HG02642 (cell line): ENCODE results near the gene GABPB1.
"Not testable (repeated sequence)": the region's sequence is repeated elsewhere in the genome, so short reads cannot be mapped to it uniquely, and the experiment has no call there.

Experiments
- ATAC-seq: cut with Tn5 transposase; IDR thresholded peaks from one replicate; pipeline ENCODE4 v1.9.1; 2021; ENCODE audit warnings: mild to moderate bottlenecking; ENCODE audit not compliant: unreplicated experiment, poor library complexity

GABPB1 gene

DNA sequence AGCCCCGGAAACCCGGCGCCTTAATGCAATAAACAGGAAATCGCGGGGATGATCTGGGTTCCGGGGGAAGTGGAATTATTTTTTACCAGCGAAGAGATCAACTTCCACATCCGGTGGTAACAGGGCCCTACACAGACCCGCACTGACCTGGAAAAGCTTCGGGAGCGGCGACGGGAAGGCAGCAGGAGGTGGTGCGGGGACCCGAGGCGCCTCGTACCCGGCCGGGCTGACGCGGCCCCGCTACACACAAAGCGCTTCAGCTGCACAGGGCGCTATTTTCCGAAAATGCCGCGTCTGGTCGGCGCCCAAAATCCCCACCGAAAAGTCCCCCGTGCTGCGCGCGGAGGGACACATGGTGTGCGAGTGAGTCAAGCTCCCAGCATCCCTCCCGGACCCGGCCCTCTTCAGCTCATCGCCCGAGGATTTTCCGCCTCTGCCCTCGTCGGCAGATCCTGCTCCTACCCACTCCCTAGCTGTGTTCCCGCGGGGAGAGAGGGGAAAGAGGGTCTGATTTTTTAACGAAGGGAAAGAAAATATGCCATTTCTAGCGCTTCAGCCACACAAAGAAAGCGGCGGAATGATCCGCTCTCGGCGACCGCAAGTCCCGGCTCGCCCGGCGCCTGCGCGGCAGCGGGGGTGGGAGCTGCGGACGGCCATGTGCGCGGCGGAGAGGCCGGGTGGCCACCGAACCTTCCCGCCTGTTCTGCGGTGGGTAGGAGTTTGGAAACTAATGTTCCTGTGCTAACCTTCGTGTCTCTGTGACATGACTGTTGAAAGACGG, at the start of gene GABPB1:
Gene GABPB1, minus strand, starts transcription at position 361 of the 781 bp plus-strand sequence. CDS start 45,400 bp downstream, outside the sequence.
- peak; percentile 56 for ATAC-seq

DNA sequence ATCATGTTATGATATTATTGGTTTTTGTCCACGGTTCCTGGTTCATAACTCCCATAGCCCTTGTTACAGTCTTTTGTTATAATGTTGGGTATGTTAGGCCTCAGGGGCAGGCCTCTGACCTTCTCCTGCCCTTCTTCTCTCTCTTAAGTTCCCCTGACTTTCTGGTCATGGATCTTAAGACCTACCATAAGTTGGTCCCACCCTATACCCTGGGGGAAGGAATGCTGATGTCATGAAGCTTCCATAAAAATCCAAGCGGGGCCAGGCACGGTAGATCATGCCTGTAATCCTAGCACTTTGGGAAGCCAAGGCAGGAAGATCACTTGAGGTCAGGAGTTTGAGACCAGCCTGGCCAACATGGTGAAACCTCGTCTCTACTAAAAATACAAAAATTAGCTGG, 36.6 kb upstream of the GABPB1 start:
- not testable (repeated sequence) for ATAC-seq

DNA sequence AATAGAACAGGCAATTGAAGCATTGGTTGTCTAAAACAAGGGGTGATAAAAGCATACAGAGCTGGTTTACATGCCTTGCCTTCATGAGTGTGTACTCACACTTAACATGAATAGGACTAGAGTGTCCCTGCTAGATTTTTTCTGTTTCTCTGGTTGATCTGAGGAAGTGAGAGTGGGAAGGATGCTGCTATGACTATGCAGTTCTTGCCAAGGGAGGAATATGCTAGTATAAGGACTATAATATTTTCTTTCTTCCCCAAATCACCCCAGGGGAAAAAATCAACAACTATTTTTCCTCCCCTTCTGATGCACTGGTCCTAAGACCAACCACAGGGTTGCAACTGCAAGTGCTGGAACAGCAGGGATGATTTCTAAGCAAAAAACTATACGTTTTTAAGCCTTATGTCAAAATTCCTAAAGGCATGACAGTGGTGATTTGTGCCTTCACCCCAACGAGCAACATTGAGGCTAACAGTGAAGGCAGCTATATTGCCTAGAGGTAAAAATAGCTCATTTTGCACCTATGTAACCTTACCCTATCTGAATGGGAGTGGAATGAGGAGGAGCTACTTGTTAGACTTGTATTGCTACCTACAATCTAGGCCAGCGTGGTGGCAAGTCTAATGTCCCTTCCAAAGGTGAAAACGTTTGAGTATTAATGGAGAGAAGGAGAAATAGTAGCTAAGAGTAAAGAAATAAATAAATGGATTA, 35.7 kb upstream of the GABPB1 start:
- peak; percentile 91 for ATAC-seq

DNA sequence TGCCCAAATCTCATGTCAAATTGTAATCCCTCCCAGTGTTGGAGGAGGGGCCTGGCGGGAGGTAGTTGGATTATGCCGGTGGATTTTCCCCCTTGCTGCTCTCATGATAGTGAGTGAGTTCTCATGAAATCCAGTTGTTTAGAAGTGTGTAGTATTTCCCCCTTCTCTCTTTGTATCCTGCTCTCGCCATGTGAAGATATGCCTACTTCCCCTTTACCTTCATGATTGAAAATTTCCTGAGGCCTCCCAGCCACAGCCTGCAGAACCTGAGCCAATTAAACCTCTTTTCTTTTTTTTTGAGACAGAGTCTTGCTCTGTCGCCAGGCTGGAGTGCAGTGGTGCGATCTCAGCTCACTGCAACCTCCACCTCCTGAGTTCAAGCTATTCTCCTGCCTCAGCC, 27.4 kb upstream of the GABPB1 start:
- not testable (repeated sequence) for ATAC-seq

GRCh38 chr15:50381438-50381837, 26.4 kb upstream of the GABPB1 start:
- no peak for ATAC-seq

DNA sequence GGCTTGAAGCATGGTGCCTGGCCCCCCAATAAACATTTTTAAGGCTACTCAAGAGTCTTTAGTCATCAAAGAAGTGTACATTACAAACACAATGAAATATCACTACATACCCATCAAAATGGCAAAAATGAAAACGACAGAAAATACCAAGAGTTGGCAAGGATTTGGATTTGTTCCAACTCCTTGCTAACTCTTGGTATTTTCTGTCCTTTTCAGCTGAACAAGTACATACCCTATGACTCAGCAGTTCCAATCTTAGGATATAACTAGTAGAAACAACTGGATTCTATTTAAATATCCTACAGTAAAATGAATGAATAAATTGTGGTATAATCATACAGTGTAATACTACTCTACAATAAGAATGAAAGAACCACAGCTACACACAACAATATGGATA, 25.1 kb upstream of the GABPB1 start:
- ATAC-seq = no peak

DNA sequence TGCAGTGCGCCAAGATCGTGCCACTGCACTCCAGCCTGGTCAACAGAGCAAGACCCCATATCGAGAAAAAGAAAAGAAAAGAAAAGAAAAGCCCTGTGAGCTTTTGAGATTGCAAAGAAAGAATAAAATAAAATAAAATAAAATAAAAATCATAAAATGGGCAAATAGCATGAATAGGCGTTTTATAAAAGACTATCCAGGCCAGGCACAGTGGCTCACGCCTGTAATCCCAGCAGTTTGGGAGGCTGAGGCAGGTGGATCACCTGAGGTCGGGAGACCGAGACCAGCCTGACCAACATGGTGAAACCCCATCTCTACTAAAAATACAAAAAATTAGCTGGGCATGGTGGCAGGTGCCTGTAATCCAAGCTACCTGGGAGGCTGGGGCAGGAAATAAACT, 24.4 kb upstream of the GABPB1 start:
- ATAC-seq = not testable (repeated sequence)

GRCh38 chr15:50378776-50379175, 23.8 kb upstream of the GABPB1 start:
- ATAC-seq = no peak

DNA sequence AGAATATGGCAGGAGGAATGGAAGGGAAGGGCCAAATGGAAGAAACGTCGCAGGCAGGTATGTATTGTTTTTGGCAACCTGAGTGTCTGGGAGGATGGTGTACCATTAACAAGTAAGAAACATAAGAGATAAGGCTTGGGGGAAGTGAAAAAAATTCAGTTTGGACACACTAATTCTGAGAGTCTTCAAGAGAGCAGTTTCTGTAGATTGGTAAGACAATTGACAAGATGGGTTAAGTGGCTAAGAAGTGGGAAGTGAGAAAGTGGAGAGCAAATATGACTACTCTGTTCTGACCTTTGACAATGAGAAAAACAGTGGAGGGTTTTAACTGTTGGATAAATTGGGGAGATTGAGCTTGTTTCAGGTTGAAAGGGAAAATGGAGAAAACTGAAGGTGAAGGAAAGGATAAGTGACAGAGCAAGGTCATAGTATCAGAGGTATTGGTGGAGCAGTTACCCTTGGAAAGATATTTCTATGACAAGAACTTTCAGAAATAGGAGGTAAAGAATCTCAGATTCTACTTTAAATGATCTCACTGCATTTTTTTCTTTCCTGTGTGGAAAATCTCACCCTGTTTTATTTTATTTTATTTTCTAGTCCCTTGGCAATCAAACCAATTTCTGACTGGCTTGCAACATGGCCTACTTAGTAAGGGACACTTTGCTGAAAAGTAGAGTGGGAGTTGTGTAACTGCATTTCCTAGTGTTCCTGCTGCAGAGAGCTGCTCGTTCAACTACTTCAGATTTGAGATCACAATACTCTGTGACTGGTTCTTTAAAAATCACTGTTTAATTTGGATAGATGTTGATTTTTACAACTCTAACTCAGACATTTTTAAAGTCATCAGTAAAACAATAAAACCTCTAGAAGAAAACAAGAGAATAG, 23.1 kb upstream of the GABPB1 start:
- ATAC-seq = peak; percentile 98

- ATAC-seq = not testable (repeated sequence)
These were observed 14.6 kb upstream of the GABPB1 start for GRCh38 chr15:50369564-50369963.

- ATAC-seq = no peak
These were observed 11.0 kb upstream of the GABPB1 start for GRCh38 chr15:50365971-50366370.

DNA sequence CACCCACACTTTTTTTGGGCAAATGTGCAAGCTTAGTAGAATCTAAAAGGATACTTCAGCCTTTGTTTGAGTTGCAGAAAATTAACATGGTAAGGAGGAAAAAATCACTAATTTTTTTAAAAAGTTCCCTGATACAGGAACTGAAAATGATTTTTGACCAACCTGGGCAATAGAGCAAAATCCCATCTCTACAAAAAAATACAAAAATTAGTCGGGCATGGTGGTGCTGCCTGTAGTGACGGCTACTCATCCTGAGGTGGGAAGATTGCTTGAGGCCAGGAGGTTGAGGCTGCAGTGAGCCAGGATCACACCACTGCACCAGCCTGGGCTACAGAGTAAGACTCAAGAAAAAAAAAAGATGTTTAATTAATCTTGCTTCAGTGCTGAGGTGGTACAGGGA, 10.6 kb upstream of the GABPB1 start:
- ATAC-seq = no peak

DNA sequence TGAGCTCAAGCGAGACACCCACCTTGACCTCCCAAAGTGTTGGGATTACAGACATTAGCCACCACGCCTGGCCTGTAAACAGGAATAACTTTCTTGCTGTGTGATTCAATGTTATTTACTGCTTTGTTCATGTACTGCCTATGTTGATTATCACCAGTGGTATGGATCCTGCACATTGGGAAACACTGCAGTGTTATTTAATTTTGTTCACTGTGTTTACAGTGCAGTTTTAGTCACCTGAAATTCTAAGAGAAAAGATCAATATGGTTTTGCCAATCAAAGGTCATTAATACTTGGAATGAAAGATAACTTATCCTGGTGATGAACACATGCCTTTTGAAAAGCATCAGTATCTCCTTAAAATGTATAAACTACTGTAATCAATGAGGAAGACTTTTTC, 8.6 kb upstream of the GABPB1 start:
- no peak for ATAC-seq

- no peak for ATAC-seq
These were observed 6.8 kb upstream of the GABPB1 start for GRCh38 chr15:50361756-50362155.

GRCh38 chr15:50358845-50359244, 3.8 kb upstream of the GABPB1 start:
- ATAC-seq = no peak

GRCh38 chr15:50355980-50356379, 982 bp upstream of the GABPB1 start:
- ATAC-seq = no peak

DNA sequence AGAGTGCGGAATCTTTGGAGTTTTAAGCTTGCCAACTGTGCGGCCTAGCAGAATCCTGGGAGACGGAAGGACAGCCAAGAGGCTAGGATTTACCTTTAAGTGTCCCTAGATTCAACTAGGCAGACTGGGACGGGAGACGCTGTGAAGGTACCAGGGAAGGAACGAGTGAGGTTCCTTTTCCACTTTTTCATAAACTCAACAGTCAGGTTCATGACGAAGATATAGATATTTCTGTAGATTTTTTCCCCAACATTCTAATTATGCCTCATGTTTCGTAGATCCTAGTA, 564 bp upstream of the GABPB1 start:
- no peak for ATAC-seq

DNA sequence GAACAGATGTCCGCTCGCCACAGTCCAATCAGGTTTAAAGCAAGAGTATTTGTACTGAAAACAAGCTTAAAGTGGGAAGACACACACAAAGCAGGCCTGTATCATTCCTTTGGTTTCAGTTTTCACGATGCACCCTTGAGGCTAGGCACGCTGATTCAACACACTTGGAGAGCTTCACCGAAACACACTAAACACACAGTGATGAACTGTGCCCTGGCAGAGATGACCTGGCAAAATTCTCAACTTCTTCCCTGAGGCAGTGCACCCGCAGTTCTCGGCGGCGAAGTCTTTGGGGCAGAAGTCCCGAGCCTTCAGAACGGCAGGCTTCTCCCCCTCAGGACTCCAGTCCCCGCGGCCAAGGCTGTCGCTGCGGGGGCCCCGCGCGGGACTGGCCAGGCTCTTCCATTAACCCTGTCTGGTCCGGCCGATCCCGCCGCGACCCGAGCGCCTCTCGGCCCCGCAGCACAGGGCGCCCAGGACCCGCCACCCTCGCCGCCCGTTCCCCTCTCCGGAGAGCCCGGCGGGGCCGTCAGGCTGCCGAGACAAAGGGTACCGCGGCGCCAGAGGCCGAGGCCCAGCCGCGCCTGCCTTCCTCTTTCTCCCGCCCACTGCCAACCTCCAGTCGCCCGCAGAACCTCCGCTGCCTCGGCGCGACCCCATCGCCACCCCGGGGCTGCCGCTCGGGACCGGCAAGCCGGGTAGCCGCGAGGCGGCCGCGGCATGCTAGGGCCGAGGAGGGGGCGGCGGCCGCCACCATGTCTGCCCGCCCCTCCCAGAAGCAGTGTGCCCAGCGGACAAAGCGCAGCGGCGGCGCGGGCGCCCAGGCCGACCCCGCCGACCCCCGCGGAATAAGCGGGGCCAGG, 792 bp downstream of the GABPB1 start:
- peak; percentile 40 for ATAC-seq

DNA sequence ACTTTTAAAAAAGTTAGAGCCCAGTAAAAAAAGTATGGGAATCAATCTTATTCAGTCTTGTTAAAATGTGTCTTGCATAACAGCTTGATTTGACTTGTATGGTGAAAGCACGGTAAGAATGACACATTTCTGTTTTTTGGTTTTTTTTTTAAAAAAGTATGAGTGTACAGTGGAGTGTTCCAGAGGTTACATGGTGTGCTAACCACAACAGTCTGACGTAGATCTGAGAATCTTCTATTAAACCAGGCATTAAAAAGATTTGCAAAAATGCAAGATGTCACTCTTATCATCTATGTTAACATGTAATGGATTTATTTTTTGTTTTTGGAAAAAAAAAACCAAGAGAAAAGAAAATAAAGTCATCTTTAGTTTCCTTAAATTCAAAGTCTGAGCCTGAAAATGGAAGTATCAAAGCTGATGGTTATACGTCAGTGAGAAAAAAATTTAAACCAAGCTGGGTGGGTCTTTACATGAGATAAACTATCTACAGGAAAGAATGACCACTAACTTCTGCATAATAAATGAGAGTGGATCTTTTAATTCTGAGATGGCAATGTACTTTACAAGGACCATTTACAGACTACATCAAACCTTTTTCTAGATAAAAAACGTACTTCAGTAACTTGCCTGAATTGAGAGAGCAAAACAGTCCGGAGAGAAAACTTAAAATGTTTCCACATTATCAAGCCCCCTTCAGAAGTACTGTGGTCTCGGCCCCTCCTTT, 1.6 kb downstream of the GABPB1 start:
- ATAC-seq = no peak
